GDM1 (cell line): ENCODE measurements around the gene ZFPM1.

Source experiments
- DNase-seq: peaks from one replicate; lab custom pipeline; 2025; lab: John Stamatoyannopoulos, UW

Gene ZFPM1

DNA sequence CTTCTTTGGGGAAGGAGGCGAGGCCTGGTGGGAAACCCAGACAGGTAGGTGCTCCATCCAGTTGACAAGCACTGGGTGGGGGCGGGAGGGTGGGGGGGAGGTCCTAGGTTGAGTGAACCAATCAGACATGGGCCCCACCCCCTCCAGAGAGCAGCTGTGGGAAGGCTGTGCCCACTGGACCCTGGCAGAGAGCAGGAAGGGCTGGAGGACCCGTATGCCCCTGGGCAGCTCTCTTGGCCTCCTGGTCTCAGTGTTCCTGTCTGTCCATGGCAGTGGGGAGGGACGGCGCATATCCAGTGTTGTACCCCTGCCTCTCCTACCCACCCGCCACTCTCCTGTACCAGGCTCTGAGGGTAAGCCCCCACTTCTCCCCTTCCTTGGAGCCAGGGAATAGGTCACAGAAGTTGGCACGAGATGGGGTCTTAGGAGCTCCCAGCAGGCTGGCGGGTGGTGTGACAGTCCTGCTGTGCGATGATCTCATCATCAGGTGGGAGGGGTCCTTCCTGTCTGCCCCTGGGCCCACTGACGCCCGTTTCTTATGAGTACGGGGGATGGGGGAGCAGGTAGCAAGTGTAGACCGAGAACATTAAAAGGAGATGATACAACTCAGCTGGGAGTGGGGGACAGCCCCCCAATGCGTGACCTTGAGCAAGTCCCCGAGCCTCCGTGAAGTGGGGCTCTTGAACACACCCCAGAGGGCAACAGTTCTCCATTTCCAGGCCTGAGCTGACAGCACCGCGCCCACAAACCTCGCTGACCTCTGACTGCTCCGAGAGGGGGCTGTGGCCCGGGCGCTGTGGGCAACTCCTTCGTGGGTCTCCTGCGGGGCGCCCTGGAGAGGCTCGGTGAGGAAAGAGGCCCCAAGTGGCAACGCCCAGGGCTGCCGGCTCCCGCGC, 1.2 kb upstream of the ZFPM1 start:
- DNase-seq: no peak

DNA sequence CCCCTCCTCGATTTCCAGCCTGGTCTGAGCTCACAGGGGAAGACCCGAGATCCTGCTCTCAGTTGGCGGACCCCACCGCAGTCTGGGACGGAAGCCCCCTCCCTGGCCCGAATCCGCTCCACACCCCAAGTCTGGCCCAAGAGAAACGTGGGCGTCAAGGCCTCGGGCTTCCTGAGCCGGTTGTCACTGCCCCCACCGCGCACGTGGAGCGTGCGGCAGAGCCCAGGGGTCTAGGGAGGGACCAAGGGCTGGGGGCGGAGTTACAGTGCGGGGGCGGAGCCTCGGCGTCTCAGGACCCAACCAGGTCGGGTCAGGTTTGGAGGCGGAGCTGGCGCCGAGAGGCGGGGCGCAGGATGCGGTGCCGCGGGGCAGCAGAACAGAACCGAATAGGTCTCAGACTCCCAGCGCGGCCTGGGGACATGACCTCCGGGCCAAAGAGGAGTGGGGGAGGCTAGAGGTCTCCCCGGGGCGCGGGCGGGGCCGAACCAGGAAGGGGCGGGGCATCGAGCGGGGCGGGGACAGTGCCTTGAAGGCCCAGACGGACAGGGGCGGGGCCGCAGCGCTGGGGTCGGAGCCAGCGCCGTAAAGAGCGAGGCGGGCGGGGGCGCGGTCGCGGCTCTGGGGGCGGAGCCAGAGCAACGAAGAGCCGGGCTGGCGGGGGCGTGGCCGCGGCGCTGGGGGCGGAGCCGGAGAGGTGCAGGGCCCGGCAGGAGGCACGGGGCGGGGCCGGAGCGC, 431 bp upstream of the ZFPM1 start:
- DNase-seq: peak; percentile 83

DNA sequence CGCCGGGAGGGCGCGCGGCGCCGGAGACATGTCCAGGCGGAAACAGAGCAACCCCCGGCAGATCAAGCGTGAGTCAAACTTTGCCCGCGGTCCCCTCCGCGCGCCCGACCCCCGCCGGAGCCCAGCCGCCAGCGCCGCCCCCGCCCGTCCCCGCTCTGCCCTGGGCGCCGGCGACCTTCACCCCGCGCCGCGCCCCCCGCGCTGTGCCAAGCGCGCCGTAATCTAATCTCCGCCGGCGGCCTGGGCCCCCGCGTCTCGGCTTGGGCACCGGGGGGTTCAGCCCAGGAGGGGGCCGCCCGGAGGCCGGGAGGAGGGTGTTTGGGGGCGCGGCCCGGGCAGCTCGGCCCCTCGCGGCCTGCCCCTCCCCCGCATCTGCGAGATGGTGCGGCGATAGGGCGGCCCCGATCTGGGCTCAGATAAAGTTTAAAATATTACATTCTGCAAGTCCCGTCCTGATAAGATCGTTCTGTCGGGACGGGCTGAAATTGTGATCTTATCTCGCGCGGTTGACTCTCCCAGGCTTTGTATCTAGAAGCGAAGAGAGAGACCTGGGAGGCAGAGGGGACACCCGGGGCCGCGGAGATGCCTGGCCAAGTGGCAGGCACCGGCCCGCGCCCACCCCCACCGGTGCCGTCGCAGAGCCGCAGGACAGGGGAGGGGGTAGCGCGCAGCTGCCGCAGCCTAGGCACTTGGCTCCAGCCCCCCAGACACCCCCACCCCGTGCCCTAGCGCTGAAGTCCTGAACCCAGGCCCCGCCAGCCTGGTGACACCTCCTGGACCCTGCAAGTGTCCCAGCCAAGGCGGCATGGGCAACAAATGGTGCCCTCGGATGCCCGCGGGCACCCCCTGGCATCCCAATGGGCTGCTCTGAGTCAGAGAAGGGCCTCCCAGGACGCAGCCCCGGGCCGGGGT, 787 bp downstream of the ZFPM1 start:
- no peak for DNase-seq

DNA sequence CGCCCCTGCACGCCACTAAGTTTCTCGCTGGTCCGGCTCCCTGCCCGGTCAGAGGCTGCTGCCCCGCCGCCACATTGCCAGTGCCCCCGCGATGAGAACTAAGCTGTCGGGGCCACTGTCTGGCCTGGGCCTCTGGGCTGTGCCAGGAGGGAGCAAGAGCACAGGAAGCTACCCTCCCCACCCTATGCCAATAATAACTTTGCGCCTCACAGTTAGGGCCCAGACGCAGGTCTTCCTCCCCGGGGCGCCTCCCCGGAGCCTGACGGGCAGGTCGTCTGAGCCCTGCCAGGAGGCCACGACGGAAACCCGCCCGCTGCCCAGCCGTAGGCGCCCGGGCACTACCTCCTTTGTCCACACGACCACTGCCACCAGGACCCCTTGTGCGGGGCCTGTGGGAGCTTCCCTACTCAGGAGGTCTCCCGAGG, 1.5 kb downstream of the ZFPM1 start:
- DNase-seq: no peak

DNA sequence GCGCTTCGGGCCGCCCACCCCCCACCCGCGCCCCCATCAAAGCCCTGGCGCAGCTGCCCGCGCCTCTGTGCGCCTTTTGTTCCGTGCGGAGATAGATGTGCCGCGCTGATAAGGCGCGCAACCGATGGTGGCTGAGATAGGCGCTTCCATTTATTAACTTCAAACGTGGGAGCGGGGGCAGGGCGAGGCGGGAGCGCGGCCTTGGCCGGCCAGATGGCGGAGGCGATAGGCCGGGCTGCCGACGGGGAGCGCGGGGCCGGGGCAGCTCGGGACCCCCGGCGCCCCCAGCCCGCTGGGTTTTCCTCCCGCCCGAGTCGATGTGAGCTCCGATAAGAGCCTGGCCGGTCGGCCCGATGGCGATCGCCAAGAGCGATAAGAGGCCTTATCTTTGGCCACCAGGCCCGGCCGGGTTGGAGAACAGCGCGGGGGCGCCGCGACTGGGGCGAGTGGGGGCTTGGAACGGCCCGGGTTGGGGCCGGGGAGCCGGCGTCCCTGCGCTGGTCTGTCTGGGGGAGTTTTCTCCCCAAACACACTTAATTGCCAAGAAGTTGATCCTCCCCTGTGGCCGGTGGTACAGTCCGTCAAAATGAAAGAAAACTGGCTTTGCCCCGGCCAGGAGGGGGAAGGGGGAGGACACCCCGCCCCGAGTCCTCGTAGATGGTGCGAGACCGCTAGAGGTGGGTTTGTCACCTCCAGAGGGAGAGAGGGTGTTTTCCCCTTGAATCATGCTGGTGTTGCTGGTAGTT, 2.7 kb downstream of the ZFPM1 start:
- DNase-seq: no peak

DNA sequence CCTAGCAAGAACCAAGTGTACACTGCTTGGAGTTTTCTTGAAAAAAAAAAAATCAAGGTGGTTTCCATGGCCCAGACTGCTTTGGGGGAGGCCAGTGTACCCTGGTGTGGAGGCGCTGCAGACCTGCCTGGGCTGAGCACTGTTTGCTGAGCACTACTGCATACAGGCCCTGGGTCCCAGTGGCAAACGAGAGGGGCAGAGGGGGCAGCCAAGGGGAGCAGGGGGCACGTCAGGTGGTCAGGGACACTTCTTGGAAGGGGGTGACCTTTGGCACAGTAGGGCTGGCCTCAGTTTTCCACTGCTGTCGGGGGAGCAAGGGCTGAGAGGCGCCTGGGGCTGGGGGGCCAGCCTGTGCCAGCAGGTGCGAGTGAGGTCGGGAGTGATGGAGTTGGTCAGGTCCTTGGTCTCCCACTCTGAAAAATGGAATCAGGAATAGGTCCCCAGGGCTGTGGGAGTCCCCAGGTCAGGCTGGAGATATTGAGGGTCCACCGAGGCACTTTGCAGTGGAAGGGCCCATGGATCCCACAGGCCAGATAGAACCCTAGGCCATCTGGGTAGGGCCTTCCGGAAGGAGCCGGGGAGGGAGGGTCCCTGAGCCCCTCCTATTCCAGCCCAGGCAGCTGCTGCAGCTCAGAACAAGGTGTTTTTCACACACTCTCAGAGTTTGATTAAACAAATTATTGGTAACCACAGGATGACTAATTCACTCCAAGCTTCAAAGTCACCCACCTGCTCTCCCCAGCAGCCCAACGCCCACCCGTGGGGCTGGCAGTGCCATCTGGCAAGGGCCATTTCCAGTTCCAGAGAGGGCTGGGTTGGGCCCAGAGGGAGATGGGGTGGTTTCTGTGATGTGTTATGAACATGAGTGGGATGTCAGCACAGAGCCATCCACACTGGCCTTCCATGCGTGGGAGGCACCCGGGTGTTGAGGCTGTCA, 3.5 kb downstream of the ZFPM1 start:
- no peak for DNase-seq

DNA sequence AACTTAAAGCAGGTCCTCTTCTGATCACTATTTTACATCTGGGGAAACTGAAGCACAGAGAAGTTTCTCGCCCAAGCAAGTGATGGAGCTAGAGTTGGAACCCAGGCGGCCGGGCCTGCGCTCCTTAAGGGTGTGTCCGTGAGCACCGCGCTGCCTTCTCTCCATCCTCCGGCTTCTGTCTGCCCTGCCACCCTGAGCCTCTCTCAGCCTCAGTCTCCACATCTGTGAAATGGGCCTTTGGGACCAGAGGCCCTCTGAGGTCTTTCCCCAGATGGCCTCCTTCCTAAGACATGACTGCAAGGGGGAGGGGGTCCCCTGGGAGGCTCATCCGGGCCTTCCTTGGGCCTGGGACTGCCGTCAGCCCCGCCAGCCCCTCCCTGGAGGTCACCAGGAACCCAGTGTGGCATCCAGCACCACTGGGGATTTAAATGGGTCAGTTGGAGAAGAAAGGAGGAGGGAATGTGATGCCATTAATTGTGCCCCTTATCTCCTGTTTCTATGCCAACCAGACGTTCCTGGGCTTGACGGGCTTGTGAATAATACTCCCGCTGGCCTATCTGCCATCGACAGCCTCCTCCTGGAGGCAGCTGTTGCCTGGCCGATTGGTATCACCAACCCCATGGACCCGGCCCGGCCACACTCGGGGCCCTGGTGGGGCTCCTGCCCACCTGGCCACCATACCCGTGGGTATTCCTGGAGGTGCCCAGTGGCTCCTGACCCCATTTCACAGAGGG, 5.1 kb downstream of the ZFPM1 start:
- no peak for DNase-seq

DNA sequence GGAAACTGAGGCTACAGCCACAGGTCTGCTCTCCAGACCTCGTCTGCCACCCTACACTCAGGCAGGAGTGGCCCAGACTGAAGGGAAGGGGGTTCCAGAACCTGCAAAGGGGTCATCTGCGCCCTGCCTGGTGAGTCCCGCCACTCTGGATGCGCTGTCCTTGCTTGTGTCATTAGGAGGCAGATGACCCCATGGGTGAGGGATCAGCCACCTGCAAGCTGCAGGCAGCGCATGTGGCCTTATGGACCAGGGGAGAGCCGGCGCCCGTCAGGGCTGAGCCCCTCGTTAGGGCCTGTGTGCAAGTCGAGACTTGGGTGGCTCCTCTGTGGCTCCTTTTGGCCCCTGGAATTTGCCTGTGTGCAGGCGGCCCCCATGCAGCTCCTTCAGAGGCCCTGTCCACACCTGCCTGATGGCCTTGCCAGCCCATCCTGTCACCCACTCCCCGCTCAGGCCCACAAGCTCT, 5.7 kb downstream of the ZFPM1 start:
- DNase-seq: no peak

DNA sequence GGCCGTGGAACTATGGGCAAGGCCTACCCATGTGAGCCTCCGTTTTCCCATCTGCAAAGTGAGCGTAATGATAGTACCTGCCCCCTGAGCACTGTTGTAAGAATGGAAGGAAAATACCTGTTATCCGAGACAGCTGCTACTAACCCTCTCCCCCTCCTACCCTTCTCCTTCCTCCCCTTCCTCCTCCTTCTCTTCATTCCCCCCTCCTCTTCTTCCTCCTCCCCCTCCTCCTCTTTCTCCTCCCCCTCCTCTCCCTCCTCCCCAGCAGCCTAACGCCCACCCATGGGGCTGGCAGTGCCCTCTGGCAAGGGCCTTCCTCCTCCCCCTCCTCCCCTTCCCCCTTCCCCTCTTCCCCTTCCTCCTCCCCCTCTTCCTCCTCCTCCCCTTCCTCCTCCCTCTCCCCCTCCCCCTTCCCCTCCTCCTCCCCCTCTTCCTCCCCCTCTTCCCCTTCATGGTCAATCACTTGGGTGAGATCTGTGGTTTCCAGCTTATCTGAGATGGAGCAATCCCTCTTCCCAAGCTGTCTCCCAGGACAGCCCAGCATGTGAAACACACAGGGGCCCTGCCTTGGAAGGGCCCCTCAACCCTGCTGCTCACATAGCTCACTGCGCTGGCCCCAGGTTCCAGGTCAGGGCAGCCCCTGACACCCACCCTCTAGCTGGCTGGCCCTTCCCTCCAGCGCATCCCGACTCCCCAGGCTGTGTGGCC, 6.4 kb downstream of the ZFPM1 start:
- DNase-seq: no peak

DNA sequence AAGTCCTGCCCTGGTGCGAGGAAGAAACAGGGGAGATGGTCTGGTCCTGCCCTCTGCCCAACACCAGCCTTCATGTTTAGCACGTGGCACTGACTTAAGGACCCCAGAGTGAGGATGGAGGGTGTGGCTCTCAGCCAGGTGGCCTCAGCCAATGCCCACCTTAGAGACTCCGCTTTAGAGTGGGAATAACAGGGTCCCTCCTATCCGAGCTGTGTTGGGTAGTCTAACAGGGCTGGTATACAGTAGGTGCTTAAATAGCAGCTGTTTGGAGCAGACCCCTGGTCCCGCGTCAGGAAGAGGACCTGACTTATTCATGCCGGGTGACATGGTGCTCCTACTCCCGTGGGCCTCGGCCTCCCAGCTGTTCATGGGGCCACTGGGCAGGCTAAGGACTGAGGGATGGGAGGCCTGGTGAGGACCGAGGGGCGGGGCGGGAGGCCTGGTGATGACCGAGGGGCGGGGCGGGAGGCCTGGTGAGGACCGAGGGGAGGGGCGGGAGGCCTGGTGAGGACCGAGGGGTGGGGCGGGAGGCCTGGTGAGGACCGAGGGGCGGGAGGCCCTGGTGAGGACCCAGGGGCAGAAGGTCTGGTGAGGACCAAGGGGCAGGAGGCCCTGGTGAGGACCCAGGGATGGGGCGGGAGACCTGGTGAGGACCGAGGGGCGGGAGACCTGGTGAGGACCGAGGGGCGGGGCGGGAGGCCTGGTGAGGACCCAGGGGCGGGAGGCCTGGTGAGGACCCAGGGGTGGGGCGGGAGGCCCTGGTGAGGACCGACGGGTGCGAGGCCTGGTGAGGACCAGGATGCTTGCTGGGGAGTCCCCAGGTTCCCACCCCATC, 7.6 kb downstream of the ZFPM1 start:
- DNase-seq: no peak

DNA sequence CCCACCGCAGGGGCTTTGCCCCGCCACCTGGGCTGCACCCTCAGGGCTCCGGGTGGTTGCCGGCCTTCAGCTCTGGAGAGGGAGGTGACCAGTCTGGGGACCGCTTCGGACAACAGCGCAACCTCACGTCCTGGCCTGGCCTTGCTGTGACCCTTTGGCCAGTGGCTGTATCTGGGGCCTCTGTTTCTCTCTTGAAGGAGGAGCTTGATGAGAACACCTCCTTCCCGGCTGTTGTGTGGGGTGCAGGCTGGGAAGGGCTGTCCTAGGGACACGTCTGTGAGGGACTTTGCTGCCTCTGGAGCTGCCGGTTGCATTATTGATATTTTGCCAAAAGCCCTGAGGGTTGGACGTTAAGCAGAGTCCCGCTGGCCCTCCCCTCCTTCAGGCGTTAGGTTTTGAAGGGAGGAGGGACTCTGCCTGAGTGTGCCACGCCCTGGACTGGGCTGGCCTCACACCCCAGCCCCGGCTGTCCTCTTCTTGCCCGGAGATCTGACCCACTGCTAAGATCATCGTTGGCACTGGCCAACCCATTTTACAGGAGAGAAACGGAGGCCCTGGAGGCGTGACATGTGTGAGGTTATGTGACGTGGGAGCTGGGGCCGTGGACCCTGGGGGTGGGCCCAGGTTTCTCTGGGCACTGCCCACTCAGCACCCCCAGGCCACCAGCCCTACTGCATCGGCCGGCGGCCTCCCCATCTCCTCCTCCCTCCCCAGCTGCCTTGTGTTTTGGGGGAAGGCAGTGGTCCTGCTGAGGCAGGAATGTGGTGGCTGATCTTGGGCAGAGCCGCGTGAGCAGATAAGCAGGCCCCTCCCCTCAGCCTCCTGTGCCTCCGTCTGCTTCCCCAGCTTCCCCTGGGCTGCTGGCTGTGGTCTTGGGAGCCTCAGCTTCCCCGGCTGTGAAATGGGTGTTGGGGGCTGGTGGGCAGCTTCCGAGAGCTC, 8.5 kb downstream of the ZFPM1 start:
- no peak for DNase-seq

DNA sequence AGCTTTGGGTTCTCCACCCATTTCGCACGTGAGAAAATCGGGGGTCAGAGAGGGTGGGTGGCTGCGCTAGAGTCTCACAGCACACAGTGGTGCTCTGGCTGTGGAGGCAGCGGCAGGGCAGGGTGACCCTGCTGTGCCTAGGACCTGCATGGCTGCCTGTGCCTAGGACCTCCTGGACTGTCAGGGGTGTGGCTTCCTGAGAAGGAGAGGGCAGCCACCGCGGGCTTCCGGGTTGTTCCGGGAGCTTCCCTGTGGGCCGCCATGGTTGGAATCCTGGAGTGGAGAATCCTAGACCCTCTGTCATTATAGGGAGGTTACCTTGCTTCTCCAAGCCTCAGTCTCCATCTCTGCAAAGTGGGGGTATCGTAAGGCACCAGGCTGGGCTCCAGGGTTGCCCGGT, 9.3 kb downstream of the ZFPM1 start:
- no peak for DNase-seq

DNA sequence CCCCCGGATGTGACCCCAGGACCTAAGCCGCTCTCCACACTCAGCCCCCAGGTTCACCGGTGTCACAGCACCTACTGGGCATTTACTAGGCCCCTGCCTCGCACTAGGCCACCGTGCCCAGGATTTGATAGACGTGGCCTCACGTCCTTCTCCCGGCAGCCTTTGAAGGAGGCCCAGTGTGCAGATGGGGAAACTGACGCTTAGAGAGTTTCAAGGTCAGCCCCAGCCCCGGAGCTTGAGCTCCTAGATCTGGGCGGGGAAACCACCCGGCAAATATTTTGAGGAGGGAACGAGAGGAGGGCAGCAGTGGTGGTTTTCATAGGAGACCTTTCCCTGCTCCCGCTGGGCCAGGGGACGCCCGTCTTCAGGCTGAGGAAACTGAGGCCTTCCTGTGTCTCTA, 10.3 kb downstream of the ZFPM1 start:
- DNase-seq: no peak

DNA sequence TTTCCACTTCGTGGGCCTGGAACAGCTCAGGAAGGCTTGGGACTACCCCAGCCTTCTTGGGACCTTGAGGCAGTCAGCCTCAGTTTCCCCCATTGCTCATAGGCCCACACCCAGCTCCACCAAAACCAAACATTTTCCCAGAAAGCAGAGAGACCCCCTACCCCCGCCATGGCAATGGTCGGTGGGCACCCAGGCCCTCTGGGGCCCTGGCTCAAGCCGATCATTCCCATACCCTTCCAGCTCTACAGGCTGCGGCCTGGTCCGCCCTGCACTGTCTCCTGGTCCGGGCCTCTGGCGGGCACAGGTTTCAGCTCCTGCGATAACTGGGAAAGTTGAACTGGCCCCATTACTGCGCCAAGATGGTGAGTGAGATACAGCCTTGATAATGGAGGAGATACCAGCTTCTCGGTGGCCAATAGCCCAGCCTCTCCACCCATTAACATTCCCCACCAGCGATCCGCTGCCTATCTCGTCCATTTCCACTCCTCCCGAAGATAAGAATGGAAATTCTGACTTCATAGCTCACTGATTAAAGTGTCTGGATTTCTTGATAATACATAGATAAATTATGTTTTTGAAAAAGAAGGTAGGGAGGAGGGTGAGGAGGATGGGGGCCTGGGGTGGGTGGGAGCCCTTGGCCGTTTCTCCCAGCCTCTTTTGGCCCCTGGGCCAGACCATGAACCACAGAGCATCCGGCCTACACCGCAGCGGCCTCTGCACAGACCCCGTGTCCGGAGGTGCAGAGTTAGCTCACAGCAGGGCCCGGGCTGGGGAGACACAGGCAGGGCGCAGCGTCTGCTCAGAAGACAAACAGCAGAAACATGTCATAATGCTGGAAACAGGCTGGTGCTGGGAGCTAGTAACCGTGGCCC, 11.6 kb downstream of the ZFPM1 start:
- DNase-seq: peak; percentile 61

DNA sequence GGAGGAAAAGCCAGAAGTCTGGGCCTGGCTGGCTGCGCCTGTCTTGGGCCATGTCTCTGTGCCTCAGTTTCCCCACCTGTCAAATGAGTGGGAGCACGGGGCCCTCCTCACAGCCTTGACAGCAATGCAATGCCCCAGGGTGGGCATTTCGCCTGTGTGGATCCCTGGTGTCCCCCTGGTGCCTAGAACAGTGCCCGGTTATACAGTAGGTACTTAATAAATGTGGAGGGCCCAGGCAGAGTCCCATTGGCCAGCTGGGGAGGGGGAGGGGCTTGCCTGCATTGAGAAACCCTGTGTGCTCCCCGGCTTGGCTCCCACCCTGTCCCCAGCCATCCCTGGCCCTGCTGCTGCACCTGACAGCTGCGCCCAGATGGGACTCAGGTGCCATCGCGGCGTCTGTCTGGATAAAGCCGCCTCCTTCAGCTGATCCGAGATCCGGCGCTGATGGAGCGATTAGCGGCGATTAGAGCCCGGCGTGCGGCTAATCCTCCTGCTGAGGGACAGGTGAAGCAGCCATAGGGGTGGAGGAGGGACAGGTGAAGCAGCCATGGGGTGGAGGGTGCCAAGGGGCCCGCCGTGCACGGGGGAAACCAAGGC, 12.4 kb downstream of the ZFPM1 start:
- DNase-seq: no peak
